Dendritic cell treated with granulocyte-macrophage colony-stimulating factor and Interleukin-4, amounts not matched to agents 40 ng/mL and 50 ng/mL, for 4 days (primary cell): ENCODE measurements around the gene ACAD11.

Experiments used
- H3K27ac Mint-ChIP-seq: one replicate; pipeline ENCODE4 v1.8.0; 2022; ENCODE audit warnings: mild to moderate bottlenecking, mixed read lengths
- H3K27me3 Mint-ChIP-seq: one replicate; pipeline ENCODE4 v1.8.0; 2022; ENCODE audit warnings: mild to moderate bottlenecking, mixed read lengths
- H3K36me3 Mint-ChIP-seq: one replicate; pipeline ENCODE4 v1.8.0; 2022; ENCODE audit warnings: low read depth, mixed read lengths
- H3K4me1 Mint-ChIP-seq: one replicate; pipeline ENCODE4 v1.8.0; 2022; ENCODE audit warnings: low read depth, mixed read lengths
- H3K4me3 Mint-ChIP-seq: one replicate; pipeline ENCODE4 v1.8.0; 2022; ENCODE audit warnings: mild to moderate bottlenecking, moderate library complexity, mixed read lengths
- H3K9me3 Mint-ChIP-seq: one replicate; pipeline ENCODE4 v1.8.0; 2022; ENCODE audit warnings: mixed read lengths
- intact Hi-C: fragments of 100-400 bp; cut with micrococcal nuclease; formaldehyde crosslinking; loops from one replicate; pipeline ENCODE4 v1.15.0; 2022

Gene ACAD11, protein sequence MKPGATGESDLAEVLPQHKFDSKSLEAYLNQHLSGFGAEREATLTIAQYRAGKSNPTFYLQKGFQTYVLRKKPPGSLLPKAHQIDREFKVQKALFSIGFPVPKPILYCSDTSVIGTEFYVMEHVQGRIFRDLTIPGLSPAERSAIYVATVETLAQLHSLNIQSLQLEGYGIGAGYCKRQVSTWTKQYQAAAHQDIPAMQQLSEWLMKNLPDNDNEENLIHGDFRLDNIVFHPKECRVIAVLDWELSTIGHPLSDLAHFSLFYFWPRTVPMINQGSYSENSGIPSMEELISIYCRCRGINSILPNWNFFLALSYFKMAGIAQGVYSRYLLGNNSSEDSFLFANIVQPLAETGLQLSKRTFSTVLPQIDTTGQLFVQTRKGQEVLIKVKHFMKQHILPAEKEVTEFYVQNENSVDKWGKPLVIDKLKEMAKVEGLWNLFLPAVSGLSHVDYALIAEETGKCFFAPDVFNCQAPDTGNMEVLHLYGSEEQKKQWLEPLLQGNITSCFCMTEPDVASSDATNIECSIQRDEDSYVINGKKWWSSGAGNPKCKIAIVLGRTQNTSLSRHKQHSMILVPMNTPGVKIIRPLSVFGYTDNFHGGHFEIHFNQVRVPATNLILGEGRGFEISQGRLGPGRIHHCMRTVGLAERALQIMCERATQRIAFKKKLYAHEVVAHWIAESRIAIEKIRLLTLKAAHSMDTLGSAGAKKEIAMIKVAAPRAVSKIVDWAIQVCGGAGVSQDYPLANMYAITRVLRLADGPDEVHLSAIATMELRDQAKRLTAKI

GRCh38 chr3:132659365-132660051 lies at the start of gene ACAD11:
Gene ACAD11 (minus strand): TSS chr3:132659809. CDS start chr3:132659751, 58 bp downstream.
- Mint-ChIP-seq H3K4me1 (peaks cover 31% of the 10 kb centered on the region), H3K27me3 (no peaks in the 10 kb centered on the region)

DNA sequence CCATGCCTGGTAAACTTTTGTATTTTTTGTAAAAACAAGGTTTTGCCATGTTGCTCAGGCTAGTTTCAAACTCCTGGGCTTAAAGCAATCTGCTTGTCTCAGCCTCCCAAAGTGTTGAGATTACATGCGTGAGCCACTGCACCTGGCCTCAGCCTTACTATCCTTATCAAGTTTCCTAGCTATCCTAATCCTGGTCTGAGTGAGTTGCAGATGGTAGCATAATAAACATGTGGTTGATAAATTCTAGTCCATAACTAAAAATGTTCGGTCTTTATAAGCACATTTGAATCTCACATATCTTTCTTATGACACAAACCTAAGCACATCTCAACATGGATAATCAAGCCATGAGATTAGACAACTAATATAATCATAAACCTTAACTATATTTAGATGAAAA lies 44.1 kb upstream of the ACAD11 start:
- Mint-ChIP-seq H3K27ac (no peak overlapping the region), H3K36me3 (peaks cover 80% of the 10 kb centered on the region), H3K4me1 (no peaks in the 10 kb centered on the region), H3K9me3 (no peaks in the 10 kb centered on the region), H3K27me3 (no peaks in the 10 kb centered on the region), H3K4me3 (no peak overlapping the region)
- intact Hi-C loops, result loop anchor here (5.0 to 10.0 kb wide), 2 partner anchors 339 to 944 kb away; no protein-coding TSS in a partner anchor

More at GRCh38 chr3:132659365-132660051, at the start of gene ACAD11:
- Mint-ChIP-seq H3K9me3 (no peaks in the 10 kb centered on the region), H3K36me3 (peaks cover 10% of the 10 kb centered on the region), H3K4me3 (peak within 1 kb of the TSS; percentile 80), H3K27ac (peak within 1 kb of the TSS; percentile 91)
- intact Hi-C loops, result no loop called here

DNA sequence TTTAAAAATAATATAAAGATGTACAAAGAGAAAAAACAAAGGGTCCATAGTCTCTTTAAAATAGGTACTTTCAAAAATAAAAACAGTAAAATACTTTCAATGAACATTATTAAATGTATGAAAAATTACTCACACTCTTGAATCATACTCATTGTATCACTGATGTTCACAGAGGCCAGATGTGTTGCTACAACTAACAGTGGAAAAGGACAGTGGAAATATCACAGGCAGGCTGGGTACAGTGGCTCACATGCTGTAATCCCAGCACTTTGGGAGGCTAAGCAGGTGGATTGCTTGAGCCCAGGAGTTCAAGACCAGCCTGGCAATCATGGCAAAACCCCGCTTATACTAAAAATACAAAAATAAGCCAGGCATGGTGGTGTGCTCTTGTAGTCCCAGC lies 35.8 kb upstream of the ACAD11 start:
- no peak overlapping the region for H3K4me3 Mint-ChIP-seq
- no peak overlapping the region for H3K27ac Mint-ChIP-seq
- peaks cover 76% of the 10 kb centered on the region for H3K36me3 Mint-ChIP-seq
- no peaks in the 10 kb centered on the region for H3K4me1 Mint-ChIP-seq
- intact Hi-C loops, result loop anchor here (10.0 kb wide), 1 partner anchor 201 kb away; no protein-coding TSS in a partner anchor
- H3K9me3 Mint-ChIP-seq, result no peaks in the 10 kb centered on the region
- no peaks in the 10 kb centered on the region for H3K27me3 Mint-ChIP-seq

- Mint-ChIP-seq H3K9me3 (no peaks in the 10 kb centered on the region), H3K4me1 (no peaks in the 10 kb centered on the region), H3K4me3 (no peak overlapping the region), H3K27me3 (no peaks in the 10 kb centered on the region), H3K36me3 (peaks cover 77% of the 10 kb centered on the region), H3K27ac (no peak overlapping the region)
- intact Hi-C loops, result loop anchor here (10.0 kb wide), 1 partner anchor 200 kb away; no protein-coding TSS in a partner anchor
Observed at GRCh38 chr3:132694991-132695390, 35.4 kb upstream of the ACAD11 start.

- Mint-ChIP-seq H3K27ac (no peak overlapping the region), H3K4me3 (no peak overlapping the region)
- intact Hi-C loops, result loop anchor here (10.0 kb wide), 1 partner anchor 195 kb away; no protein-coding TSS in a partner anchor
Observed at GRCh38 chr3:132690040-132690439, 30.4 kb upstream of the ACAD11 start.

GRCh38 chr3:132682201-132682600 lies 22.6 kb upstream of the ACAD11 start:
- Mint-ChIP-seq H3K4me1 (no peaks in the 10 kb centered on the region), H3K36me3 (peaks cover 69% of the 10 kb centered on the region), H3K27ac (no peak overlapping the region), H3K4me3 (no peak overlapping the region), H3K27me3 (no peaks in the 10 kb centered on the region), H3K9me3 (no peaks in the 10 kb centered on the region)
- intact Hi-C loops, result no loop called here

More at GRCh38 chr3:132690040-132690439, 30.4 kb upstream of the ACAD11 start:
- H3K9me3 Mint-ChIP-seq, result no peaks in the 10 kb centered on the region
- no peaks in the 10 kb centered on the region for H3K4me1 Mint-ChIP-seq
- peaks cover 73% of the 10 kb centered on the region for H3K36me3 Mint-ChIP-seq
- H3K27me3 Mint-ChIP-seq, result no peaks in the 10 kb centered on the region

- H3K27ac Mint-ChIP-seq, result no peak overlapping the region
- H3K9me3 Mint-ChIP-seq, result no peaks in the 10 kb centered on the region
- no peaks in the 10 kb centered on the region for H3K27me3 Mint-ChIP-seq
- intact Hi-C loops, result no loop called here
- H3K4me3 Mint-ChIP-seq, result no peak overlapping the region
- H3K36me3 Mint-ChIP-seq, result peaks cover 69% of the 10 kb centered on the region
- no peaks in the 10 kb centered on the region for H3K4me1 Mint-ChIP-seq
Observed at GRCh38 chr3:132681421-132681820, 21.8 kb upstream of the ACAD11 start.

- Mint-ChIP-seq H3K4me1 (peaks cover 5% of the 10 kb centered on the region), H3K27me3 (no peaks in the 10 kb centered on the region), H3K4me3 (no peak overlapping the region), H3K9me3 (no peaks in the 10 kb centered on the region), H3K36me3 (peaks cover 70% of the 10 kb centered on the region), H3K27ac (no peak overlapping the region)
- intact Hi-C loops, result no loop called here
Observed at GRCh38 chr3:132679911-132680310, 20.3 kb upstream of the ACAD11 start.

DNA sequence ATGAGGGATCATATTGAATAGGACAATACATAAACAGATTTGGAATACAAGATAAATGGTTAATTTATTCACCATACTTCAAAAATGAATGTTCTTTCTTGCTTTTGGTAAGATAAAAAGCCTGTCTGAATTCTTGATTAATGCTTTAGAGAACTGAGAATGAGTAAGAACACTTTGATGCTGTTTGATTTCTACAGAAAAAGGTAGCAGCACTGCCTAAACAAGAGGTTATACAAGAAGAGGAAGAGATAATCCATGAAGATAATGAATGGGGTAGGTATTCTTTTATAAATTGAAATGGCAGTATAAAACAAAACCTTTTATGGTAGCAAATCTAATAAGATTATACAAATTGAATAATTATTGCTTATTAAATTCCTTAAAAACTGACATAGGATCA lies 15.8 kb upstream of the ACAD11 start:
- no peaks in the 10 kb centered on the region for H3K27me3 Mint-ChIP-seq
- H3K36me3 Mint-ChIP-seq, result peaks cover 64% of the 10 kb centered on the region
- no peak overlapping the region for H3K27ac Mint-ChIP-seq
- intact Hi-C loops, result no loop called here
- no peaks in the 10 kb centered on the region for H3K9me3 Mint-ChIP-seq
- H3K4me3 Mint-ChIP-seq, result no peak overlapping the region
- H3K4me1 Mint-ChIP-seq, result peaks cover 5% of the 10 kb centered on the region

DNA sequence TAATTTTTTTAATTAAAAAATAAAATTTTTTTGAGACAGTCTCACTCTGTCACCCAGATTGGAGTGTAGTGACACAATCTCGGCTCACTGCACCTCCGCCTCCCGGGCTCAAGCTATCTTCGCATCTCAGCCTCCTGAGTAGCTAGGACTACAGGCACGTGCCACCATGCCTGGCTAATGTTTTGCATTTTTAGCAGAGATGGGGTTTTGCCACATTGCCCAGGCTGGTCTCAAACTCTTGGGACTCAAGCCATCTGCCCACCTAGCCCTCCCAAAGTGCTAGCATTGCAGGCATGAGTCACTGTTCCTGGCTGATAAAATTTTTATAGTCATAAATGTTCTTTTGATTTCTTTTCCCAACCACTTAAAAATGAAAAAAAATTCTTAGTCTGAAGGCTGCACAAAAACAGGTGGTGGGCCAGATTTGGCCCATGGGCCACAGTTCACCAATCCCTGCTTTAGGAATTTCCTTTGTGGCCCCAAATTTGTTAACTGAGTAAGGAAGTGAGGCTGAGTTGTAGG lies 9.7 kb upstream of the ACAD11 start:
- H3K36me3 Mint-ChIP-seq, result peaks cover 33% of the 10 kb centered on the region
- H3K4me1 Mint-ChIP-seq, result peaks cover 7% of the 10 kb centered on the region
- no peaks in the 10 kb centered on the region for H3K9me3 Mint-ChIP-seq
- H3K27me3 Mint-ChIP-seq, result no peaks in the 10 kb centered on the region
- H3K27ac Mint-ChIP-seq, result no peak overlapping the region
- intact Hi-C loops, result no loop called here
- no peak overlapping the region for H3K4me3 Mint-ChIP-seq

DNA sequence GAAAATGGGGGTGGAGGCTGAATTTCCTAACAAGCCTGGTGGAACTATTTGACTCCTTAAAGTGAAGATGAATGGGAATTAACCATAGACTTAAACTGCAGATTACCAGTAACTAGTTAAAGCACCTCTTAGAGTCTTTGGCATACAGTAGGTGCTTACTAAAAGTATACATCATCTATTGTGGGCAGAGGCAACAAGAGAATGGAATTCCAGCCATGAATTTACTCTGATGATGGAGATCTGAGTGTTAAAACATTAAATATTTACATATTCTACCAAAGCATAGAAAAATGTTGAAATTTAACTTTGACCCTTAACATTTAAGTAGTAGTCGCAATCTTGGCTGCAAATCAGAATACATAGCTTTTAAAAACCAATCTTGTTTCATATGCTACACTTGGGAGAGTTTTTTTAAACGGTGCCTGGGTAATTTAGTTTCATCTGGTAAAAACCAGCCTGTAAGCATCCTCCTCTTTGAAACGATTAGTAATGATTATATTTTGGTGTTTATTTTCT lies 5.7 kb upstream of the ACAD11 start:
- intact Hi-C loops, result no loop called here
- H3K36me3 Mint-ChIP-seq, result peaks cover 17% of the 10 kb centered on the region
- H3K27ac Mint-ChIP-seq, result no peak overlapping the region
- no peaks in the 10 kb centered on the region for H3K27me3 Mint-ChIP-seq
- no peaks in the 10 kb centered on the region for H3K9me3 Mint-ChIP-seq
- H3K4me1 Mint-ChIP-seq, result peaks cover 28% of the 10 kb centered on the region
- H3K4me3 Mint-ChIP-seq, result no peak overlapping the region

DNA sequence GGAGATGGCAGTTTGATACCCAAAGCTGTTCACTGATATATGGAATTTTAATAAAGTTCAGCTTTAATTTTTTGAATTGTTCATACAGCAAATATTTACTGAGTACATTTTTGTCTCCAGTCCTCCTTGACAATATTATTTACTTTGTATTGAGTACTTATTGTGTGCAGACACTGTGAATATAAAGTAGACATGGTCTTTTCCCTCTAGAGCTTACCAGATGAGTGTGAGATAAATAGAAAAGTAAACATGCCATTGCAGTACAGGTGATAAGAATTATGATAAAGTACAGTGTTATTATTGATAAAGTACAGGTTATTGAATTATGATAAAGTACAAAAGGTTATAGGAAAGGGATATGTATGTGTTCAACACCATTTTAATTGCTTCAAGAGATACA lies 2.6 kb upstream of the ACAD11 start:
- Mint-ChIP-seq H3K27ac (no peak overlapping the region), H3K36me3 (peaks cover 12% of the 10 kb centered on the region), H3K9me3 (no peaks in the 10 kb centered on the region), H3K4me1 (peaks cover 38% of the 10 kb centered on the region), H3K27me3 (no peaks in the 10 kb centered on the region), H3K4me3 (no peak overlapping the region)
- intact Hi-C loops, result no loop called here

GRCh38 chr3:132661101-132661500 lies 1.5 kb upstream of the ACAD11 start:
- Mint-ChIP-seq H3K36me3 (peaks cover 10% of the 10 kb centered on the region), H3K4me1 (peaks cover 38% of the 10 kb centered on the region), H3K27me3 (no peaks in the 10 kb centered on the region), H3K4me3 (peak overlapping the region; percentile 80), H3K27ac (peak overlapping the region; percentile 91), H3K9me3 (no peaks in the 10 kb centered on the region)
- intact Hi-C loops, result no loop called here
